ENCODE results near the gene SMIM1.

- TF ChIP-seq CTCF (IDR thresholded peaks at IDR 0.05) = no peak
- TF ChIP-seq EP300 (IDR thresholded peaks at IDR 0.05) = no peak
- TF ChIP-seq POLR2AphosphoS5 (IDR thresholded peaks at IDR 0.05) = no peak
Observed at GRCh38 chr1:3762873-3763228, 9.7 kb upstream of the SMIM1 start.
